Testis (tissue), 3 donors: ENCODE data around the gene HMG20B. TPM values are rescaled to one million over a fixed set of nuclear protein-coding genes. Genes with fewer than 3 reads are reported as not detected.

Experiments
- DNase-seq: peaks from one replicate; pipeline ENCODE4 v3.0.0-alpha.2; 2019
- H3K27ac ChIP-seq, 2 donors: fragments of 200-600 bp; sonication (generic); one replicate each; pipeline ENCODE4 v1.5.1; 2019
- H3K27me3 ChIP-seq: fragments of 200-600 bp; sonication (generic); one replicate; pipeline ENCODE4 v1.5.1; 2019
- H3K36me3 ChIP-seq: fragments of 200-600 bp; sonication (generic); one replicate; pipeline ENCODE4 v1.5.1; 2017; ENCODE audit warnings: low read depth; ENCODE audit errors: missing control alignments
- H3K4me1 ChIP-seq: fragments of 200-600 bp; sonication (generic); one replicate; pipeline ENCODE4 v1.5.1; 2019
- H3K4me3 ChIP-seq, 2 donors: fragments of 200-600 bp; sonication (generic); one replicate each; pipeline ENCODE4 v1.5.1; 2017 to 2019
- H3K9me3 ChIP-seq: fragments of 200-600 bp; sonication (generic); one replicate; pipeline ENCODE4 v1.5.1; 2017
- CTCF ChIP-seq, 3 experiments: fragments of 450-650 bp in 2 of 3; fragments of 200-600 bp in 1 of 3; sonication (generic) in 1 of 3; IDR thresholded peaks; one replicate each; pipeline ENCODE4 v1.5.1; 2016 to 2019; ENCODE audit warnings: antibody characterized with exemption in 3 of 3, mild to moderate bottlenecking in 2 of 3, moderate library complexity in 1 of 3
- POLR2A ChIP-seq: fragments of 450-650 bp; IDR thresholded peaks from one replicate; pipeline ENCODE4 v1.6.1; 2017; ENCODE audit warnings: antibody characterized with exemption, mild to moderate bottlenecking, moderate library complexity
- WGBS, 2 donors: methylation state at CpG; one replicate each; pipeline ENCODE4 v1.1.5; 2018; 5-methylcytosine and 5-hydroxymethylcytosine counted together
- intact Hi-C: fragments of 100-400 bp; cut with DNase I; formaldehyde crosslinking; loops from one replicate; pipeline ENCODE4 v1.15.1; 2023; ENCODE audit warnings: low total_unique reads
- polyA plus RNA-seq: library from polyadenylated mRNA; stranded (reverse); fragments of 350-450 nt; fragmentation: Illumina TruSeq; extraction: RNeasy Lipid Tissue Mini Kit (QIAGEN cat#74804); gene quantifications from one replicate; pipeline ENCODE4 v1.2.3, GENCODE V29; 2014; ENCODE audit warnings: low read depth, low replicate concordance; ENCODE audit not compliant: insufficient read depth
- total RNA-seq, 2 donors: library from RNA; depleted of rRNA; stranded (reverse); fragments of >200 nt; gene quantifications; one replicate each; pipeline ENCODE4 v1.2.3, GENCODE V29; 2016

The HMG20B gene
- total and polyA plus RNA-seq, 3 donors from 2014 or later, result 66.2 to 129 (median 108) TPM

GRCh38 chr19:3538258-3538929 is 34.4 kb upstream of the HMG20B start:
- H3K9me3 ChIP-seq, result no peaks in the 10 kb centered on the region
- TF ChIP-seq POLR2A, result no peak
- no peak overlapping the region for H3K4me3 ChIP-seq
- peaks cover 29% of the 10 kb centered on the region for H3K4me1 ChIP-seq
- no peak overlapping the region for H3K27ac ChIP-seq
- DNase-seq, result no peak
- no peaks in the 10 kb centered on the region for H3K36me3 ChIP-seq
- WGBS, 2 donors, result 81 to 87% methylated on average over 16 to 25 of the region's 25 CpGs
- intact Hi-C loops, result no loop called here
- no peaks in the 10 kb centered on the region for H3K27me3 ChIP-seq

GRCh38 chr19:3538965-3539755 is 33.6 kb upstream of the HMG20B start, which contains the start of gene TEKTIP1:
TEKTIP1 (plus strand) TSS chr19:3539174; CDS start chr19:3539178, 4 bp downstream.
- no peaks in the 10 kb centered on the region for H3K27me3 ChIP-seq
- H3K4me1 ChIP-seq, result peaks cover 25% of the 10 kb centered on the region
- TF ChIP-seq CTCF (IDR thresholded peaks at IDR 0.05) (no peak), POLR2A (no peak)
- H3K4me3 ChIP-seq, result no peak within 1 kb of the TSS
- no peak within 1 kb of the TSS for H3K27ac ChIP-seq
- intact Hi-C loops, result no loop called here
- no peak for DNase-seq
- no peaks in the 10 kb centered on the region for H3K36me3 ChIP-seq
- 43 to 56% methylated on average over 14 to 27 of the region's 28 CpGs for WGBS, 2 donors
- H3K9me3 ChIP-seq, result no peaks in the 10 kb centered on the region

GRCh38 chr19:3539756-3540118 is 33.0 kb upstream of the HMG20B start:
- H3K27me3 ChIP-seq, result no peaks in the 10 kb centered on the region
- H3K36me3 ChIP-seq, result no peaks in the 10 kb centered on the region
- intact Hi-C loops, result no loop called here
- H3K27ac ChIP-seq, result no peak overlapping the region
- WGBS, 2 donors, result 92 to 94% methylated on average over 1 of the region's 1 CpG
- DNase-seq, result no peak
- TF ChIP-seq POLR2A (no peak), CTCF (IDR thresholded peaks at IDR 0.05) (no peak)
- H3K4me3 ChIP-seq, result no peak overlapping the region
- H3K9me3 ChIP-seq, result no peaks in the 10 kb centered on the region
- peaks cover 25% of the 10 kb centered on the region for H3K4me1 ChIP-seq

GRCh38 chr19:3543150-3544057 is 29.3 kb upstream of the HMG20B start:
- Histone ChIP-seq H3K9me3 (no peaks in the 10 kb centered on the region), H3K36me3 (no peaks in the 10 kb centered on the region), H3K27ac (no peak overlapping the region), H3K27me3 (no peaks in the 10 kb centered on the region), H3K4me1 (peaks cover 9% of the 10 kb centered on the region), H3K4me3 (no peak overlapping the region)
- WGBS, 2 donors, result 85 to 93% methylated on average over 15 to 45 of the region's 47 CpGs
- DNase-seq, result no peak
- TF ChIP-seq CTCF (IDR thresholded peaks at IDR 0.05) (no peak), POLR2A (no peak)
- intact Hi-C loops, result no loop called here

- no peaks in the 10 kb centered on the region for H3K27me3 ChIP-seq
- DNase-seq, result no peak
- no peaks in the 10 kb centered on the region for H3K9me3 ChIP-seq
- H3K4me1 ChIP-seq, result peaks cover 3% of the 10 kb centered on the region
- H3K27ac ChIP-seq, result no peak overlapping the region
- TF ChIP-seq CTCF (IDR thresholded peaks at IDR 0.05) (no peak), POLR2A (no peak)
- H3K4me3 ChIP-seq, result no peak overlapping the region
- 81 to 86% methylated on average over 5 to 9 of the region's 9 CpGs for WGBS, 2 donors
- H3K36me3 ChIP-seq, result no peaks in the 10 kb centered on the region
- intact Hi-C loops, result no loop called here
Measured at GRCh38 chr19:3544058-3544376, 28.7 kb upstream of the HMG20B start.
